Activated CD8-positive, alpha-beta T cell treated with anti-CD3 and anti-CD28 coated beads for 36 hours (primary cell): ENCODE measurements around the gene FAF2. TPM values are rescaled to one million over a fixed set of nuclear protein-coding genes. Genes with fewer than 3 reads are reported as not detected.

Source experiments
- ATAC-seq: fragments of 200-7000 bp; cut with Tn5 transposase; one replicate; pipeline ENCODE4 v1.10.0; 2021; ENCODE audit warnings: mild to moderate bottlenecking, moderate library complexity
- CTCF ChIA-PET: fragments of 350-600 bp; sonication (Branson Sonifier 250); formaldehyde crosslinking; loops from one replicate; lab custom pipeline; 2021; ENCODE audit warnings: antibody characterized with exemption; lab: Charles Lee
- POLR2A ChIA-PET: fragments of 350-600 bp; sonication (Branson Sonifier 250); formaldehyde crosslinking; loops from one replicate; lab custom pipeline; 2021; ENCODE audit warnings: antibody characterized with exemption; lab: Charles Lee
- DNase-seq: peaks from one replicate; pipeline ENCODE4 v3.0.0-alpha.2; 2020
- H3K27ac Mint-ChIP-seq: one replicate; pipeline ENCODE4 v1.8.0; 2021; ENCODE audit warnings: mild to moderate bottlenecking, mixed read lengths
- H3K27me3 Mint-ChIP-seq: one replicate; pipeline ENCODE4 v1.8.0; 2021; ENCODE audit warnings: mixed read lengths
- H3K36me3 Mint-ChIP-seq: one replicate; pipeline ENCODE4 v1.8.0; 2021; ENCODE audit warnings: low read depth, mixed read lengths
- H3K4me1 Mint-ChIP-seq: one replicate; pipeline ENCODE4 v1.8.0; 2021; ENCODE audit warnings: low read depth, mixed read lengths
- H3K4me3 Mint-ChIP-seq: one replicate; pipeline ENCODE4 v1.8.0; 2021; ENCODE audit warnings: mild to moderate bottlenecking, moderate library complexity, mixed read lengths
- H3K9me3 Mint-ChIP-seq: one replicate; pipeline ENCODE4 v1.8.0; 2021; ENCODE audit warnings: mixed read lengths
- CTCF ChIP-seq: fragments of 200-600 bp; IDR thresholded peaks from one replicate; pipeline ENCODE4 v1.8.0; 2022; ENCODE audit warnings: antibody characterized with exemption, mild to moderate bottlenecking
- intact Hi-C: fragments of 100-400 bp; cut with micrococcal nuclease; formaldehyde crosslinking; loops from one replicate; pipeline ENCODE4 v1.10.0; 2022
- total RNA-seq, 2 experiments: library from RNA; stranded (reverse); gene quantifications; one replicate each; pipeline ENCODE4 v1.2.3, GENCODE V29; 2021

The FAF2 gene
- total RNA-seq, 2 experiments from 2014 or later: 32.6 to 33.0 TPM

GRCh38 chr5:176507911-176508310 is 59.7 kb downstream of the FAF2 start:
- Mint-ChIP-seq H3K27me3 (no peaks in the 10 kb centered on the region), H3K27ac (no peak overlapping the region), H3K36me3 (peaks cover 28% of the 10 kb centered on the region), H3K4me3 (no peak overlapping the region), H3K9me3 (no peaks in the 10 kb centered on the region), H3K4me1 (no peaks in the 10 kb centered on the region)
- CTCF ChIA-PET: no interaction called here
- intact Hi-C loops: no loop called here
- POLR2A ChIA-PET: no interaction called here
- DNase-seq (no peak), ATAC-seq (no peak)
- no peak for TF ChIP-seq CTCF

DNA sequence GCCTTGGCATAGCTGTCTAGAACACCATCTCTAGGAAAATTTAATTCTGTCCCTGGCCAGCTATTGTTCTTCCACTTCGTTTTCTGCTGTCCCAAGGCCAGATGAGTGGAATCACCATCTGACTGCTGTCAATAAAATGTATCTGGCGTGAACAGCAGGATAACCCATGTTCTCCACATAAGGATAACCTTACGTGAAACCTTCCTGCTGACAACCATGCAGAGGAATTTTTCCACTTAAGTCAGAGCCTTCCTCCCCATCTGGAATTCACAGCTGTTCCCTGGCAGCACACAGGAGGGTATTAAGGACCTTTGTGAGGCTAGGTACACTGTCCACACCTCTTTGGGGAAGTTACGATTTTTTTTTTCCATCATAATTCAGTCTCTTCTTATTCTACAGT is 60.4 kb downstream of the FAF2 start:
- intact Hi-C loops: no loop called here
- ChIA-PET POLR2A (no interaction called here), CTCF (no interaction called here)
- ATAC-seq (no peak), DNase-seq (no peak)
- Mint-ChIP-seq H3K4me1 (no peaks in the 10 kb centered on the region), H3K27ac (peak overlapping the region; percentile 45), H3K4me3 (no peak overlapping the region), H3K9me3 (no peaks in the 10 kb centered on the region), H3K27me3 (no peaks in the 10 kb centered on the region), H3K36me3 (peaks cover 23% of the 10 kb centered on the region)
- no peak for TF ChIP-seq CTCF

DNA sequence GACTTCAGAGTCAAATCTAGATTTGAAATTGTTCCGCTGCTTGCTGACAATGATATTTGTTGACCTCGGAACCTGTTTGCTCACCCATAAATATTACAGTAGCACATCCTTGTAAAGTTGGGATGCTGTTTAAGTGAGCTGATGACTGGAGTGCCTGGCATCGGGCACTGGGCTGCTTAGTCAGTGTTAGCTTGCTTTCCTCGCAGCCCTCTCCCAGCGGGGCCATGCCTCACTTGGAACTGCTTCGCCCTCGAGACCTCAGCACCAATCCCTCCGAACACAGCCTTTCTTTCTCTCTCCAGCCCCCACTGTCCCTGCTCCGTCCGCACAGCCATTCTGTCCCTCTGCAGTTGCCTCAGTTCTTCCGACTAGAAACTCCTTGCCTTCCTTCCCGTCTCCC is 65.6 kb downstream of the FAF2 start:
- Mint-ChIP-seq H3K4me1 (peaks cover 8% of the 10 kb centered on the region), H3K36me3 (peaks cover 4% of the 10 kb centered on the region), H3K27ac (no peak overlapping the region), H3K9me3 (no peaks in the 10 kb centered on the region), H3K4me3 (no peak overlapping the region), H3K27me3 (no peaks in the 10 kb centered on the region)
- DNase-seq (no peak), ATAC-seq (no peak)
- CTCF ChIA-PET: no interaction called here
- POLR2A ChIA-PET: no interaction called here
- no peak for TF ChIP-seq CTCF
- intact Hi-C loops: no loop called here

DNA sequence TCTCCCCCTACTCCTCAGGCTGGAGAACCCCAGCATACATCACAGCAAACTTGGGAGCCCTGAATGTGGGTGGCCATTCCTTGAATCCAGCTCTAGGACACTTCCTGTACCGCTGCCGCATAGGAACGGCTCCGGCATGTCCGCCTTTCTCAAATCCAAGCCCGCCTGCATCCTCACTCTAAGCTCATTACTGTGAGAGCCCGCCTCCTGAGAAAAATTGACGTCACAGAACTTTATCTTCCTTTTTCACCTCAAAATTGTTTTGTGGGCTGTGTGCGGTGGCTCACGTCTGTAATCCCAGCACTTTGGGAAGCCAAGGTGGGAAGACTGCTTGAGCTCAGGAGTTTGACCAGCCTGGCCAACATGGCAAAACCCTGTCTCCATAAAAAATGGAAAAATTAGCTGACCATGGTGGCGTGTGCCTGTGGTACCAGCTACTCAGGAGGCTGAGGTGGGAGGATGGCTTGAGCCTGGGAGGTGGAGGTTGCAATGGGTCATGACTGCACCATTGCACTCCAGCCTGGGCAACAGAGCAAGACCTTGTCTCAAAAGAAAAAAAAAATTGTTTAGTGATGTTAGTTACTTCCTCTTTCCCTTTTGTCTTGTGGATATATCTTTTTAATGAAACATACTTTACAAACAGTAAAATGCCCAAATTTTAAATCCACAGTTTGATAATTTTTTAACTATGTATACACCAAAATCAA is 66.2 kb downstream of the FAF2 start:
- intact Hi-C loops: no loop called here
- DNase-seq: no peak
- CTCF ChIA-PET: no interaction called here
- POLR2A ChIA-PET: no interaction called here
- H3K9me3 Mint-ChIP-seq: no peaks in the 10 kb centered on the region
- TF ChIP-seq CTCF: no peak
- H3K4me1 Mint-ChIP-seq: peaks cover 8% of the 10 kb centered on the region
- no peak overlapping the region for H3K27ac Mint-ChIP-seq
- no peak for ATAC-seq
- H3K4me3 Mint-ChIP-seq: no peak overlapping the region
- no peaks in the 10 kb centered on the region for H3K27me3 Mint-ChIP-seq
- H3K36me3 Mint-ChIP-seq: peaks cover 2% of the 10 kb centered on the region

GRCh38 chr5:176515396-176515795 is 67.2 kb downstream of the FAF2 start:
- TF ChIP-seq CTCF: no peak
- Mint-ChIP-seq H3K27ac (no peak overlapping the region), H3K9me3 (no peaks in the 10 kb centered on the region), H3K36me3 (no peaks in the 10 kb centered on the region), H3K4me1 (peaks cover 8% of the 10 kb centered on the region), H3K4me3 (no peak overlapping the region), H3K27me3 (no peaks in the 10 kb centered on the region)
- ChIA-PET CTCF (no interaction called here), POLR2A (no interaction called here)
- ATAC-seq: no peak
- intact Hi-C loops: no loop called here
- DNase-seq: no peak
